Measurements from ENCODE around the gene CHST1. TPM values are rescaled to one million over a fixed set of nuclear protein-coding genes. Genes with fewer than 3 reads are reported as not detected.

Gene CHST1
- total and polyA plus RNA-seq, 10 of the 15 experiments (the other 5 are each of a cell fraction or from before 2014, with no cell fraction given): not detected

- ATAC-seq: peak; percentile 85
- Histone ChIP-seq H3K4me2 (ENCODE audit: control insufficient read depth, insufficient read depth) (no peak overlapping the region), H3K27ac (ENCODE audit: control insufficient read depth, insufficient read depth) (no peak overlapping the region), H3K79me2 (ENCODE audit: control insufficient read depth, insufficient read depth, low read length) (no peaks in the 10 kb centered on the region), H3K4me3 (no peak overlapping the region), H3K9ac (ENCODE audit: control insufficient read depth, insufficient read depth, low read length) (no peak overlapping the region), H3K36me3 (ENCODE audit: control insufficient read depth in 2 of 2, insufficient read depth in 2 of 2, low read length in 1 of 2) (no peaks in the 10 kb centered on the region), H4K20me1 (ENCODE audit: control insufficient read depth, insufficient read depth) (no peaks in the 10 kb centered on the region; the same call in 1 of the 2 replicates), H2AFZ (ENCODE audit: control insufficient read depth, low read depth, low read length) (no peak overlapping the region), H3K9me3 (replicated peaks; ENCODE audit: control insufficient read depth, insufficient read depth, low read length) (no peaks in the 10 kb centered on the region), H3K4me1 (ENCODE audit: control insufficient read depth, insufficient read depth, low read length) (no peaks in the 10 kb centered on the region; the same call in 1 of the 2 replicates), H3K27me3 (replicated peaks in 1 of 2; ENCODE audit: control insufficient read depth in 2 of 2, insufficient read depth in 2 of 2, low read length in 1 of 2) (peaks cover 3 to 10% of the 10 kb centered on the region in 2 experiments; a peak in 1 of 4 replicates)
- peak; percentile 66 for FAIRE-seq
- intact Hi-C loops (cut with micrococcal nuclease; ENCODE audit: unreplicated experiment) (loop anchor here (1.0 to 5.0 kb wide), 3 partner anchors 117 to 315 kb away; no protein-coding TSS in a partner anchor), in situ Hi-C loops (cut with MboI) (no loop called here)
- WGBS (ENCODE audit: insufficient coverage, insufficient replicate concordance, low lambda C conversion rate, missing lambda C conversion rate): 11% methylated on average over 16 of the region's 16 CpGs
- ChIA-PET RAD21 (ENCODE audit: unreplicated experiment) (interaction anchor here (0.7 to 2.4 kb wide), 4 partner anchors 117 to 284 kb away, joined by 3 to 15 read pairs (median 5); no protein-coding TSS in a partner anchor), SMC1A (ENCODE audit: uncharacterized antibody, unreplicated experiment) (interaction anchor here (1.3 to 2.0 kb wide), 3 partner anchors 117 to 311 kb away, joined by 5 to 7 read pairs (median 5); no protein-coding TSS in a partner anchor), CTCF (interaction anchor here (0.6 to 3.5 kb wide), 11 partner anchors 9 to 315 kb away, joined by 3 to 36 read pairs (median 5); no protein-coding TSS in a partner anchor), POLR2A (interaction anchor here (0.6 kb wide), 1 partner anchor 50 kb away, joined by 8 read pairs; no protein-coding TSS in a partner anchor)
- no TSS peak for BruUV-seq (replicated peaks)
- no peak for DNase-seq (ENCODE audit: low read depth, low spot score)
- TF ChIP-seq RAD21 (IDR thresholded peaks at IDR 0.05; ENCODE audit: insufficient read depth, low read depth, low read length): peak; percentile 65
- no peak for TF ChIP-seq CHD4 (IDR thresholded peaks at IDR 0.05)
- TF ChIP-seq, protein P1, sequence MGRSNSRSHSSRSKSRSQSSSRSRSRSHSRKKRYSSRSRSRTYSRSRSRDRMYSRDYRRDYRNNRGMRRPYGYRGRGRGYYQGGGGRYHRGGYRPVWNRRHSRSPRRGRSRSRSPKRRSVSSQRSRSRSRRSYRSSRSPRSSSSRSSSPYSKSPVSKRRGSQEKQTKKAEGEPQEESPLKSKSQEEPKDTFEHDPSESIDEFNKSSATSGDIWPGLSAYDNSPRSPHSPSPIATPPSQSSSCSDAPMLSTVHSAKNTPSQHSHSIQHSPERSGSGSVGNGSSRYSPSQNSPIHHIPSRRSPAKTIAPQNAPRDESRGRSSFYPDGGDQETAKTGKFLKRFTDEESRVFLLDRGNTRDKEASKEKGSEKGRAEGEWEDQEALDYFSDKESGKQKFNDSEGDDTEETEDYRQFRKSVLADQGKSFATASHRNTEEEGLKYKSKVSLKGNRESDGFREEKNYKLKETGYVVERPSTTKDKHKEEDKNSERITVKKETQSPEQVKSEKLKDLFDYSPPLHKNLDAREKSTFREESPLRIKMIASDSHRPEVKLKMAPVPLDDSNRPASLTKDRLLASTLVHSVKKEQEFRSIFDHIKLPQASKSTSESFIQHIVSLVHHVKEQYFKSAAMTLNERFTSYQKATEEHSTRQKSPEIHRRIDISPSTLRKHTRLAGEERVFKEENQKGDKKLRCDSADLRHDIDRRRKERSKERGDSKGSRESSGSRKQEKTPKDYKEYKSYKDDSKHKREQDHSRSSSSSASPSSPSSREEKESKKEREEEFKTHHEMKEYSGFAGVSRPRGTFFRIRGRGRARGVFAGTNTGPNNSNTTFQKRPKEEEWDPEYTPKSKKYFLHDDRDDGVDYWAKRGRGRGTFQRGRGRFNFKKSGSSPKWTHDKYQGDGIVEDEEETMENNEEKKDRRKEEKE (IDR thresholded peaks at IDR 0.05): no peak
- no peak for TF ChIP-seq ATF3 (IDR thresholded peaks at IDR 0.05; ENCODE audit: borderline replicate concordance, extremely low read depth, low read depth, low read length)
- TF ChIP-seq, protein P2, sequence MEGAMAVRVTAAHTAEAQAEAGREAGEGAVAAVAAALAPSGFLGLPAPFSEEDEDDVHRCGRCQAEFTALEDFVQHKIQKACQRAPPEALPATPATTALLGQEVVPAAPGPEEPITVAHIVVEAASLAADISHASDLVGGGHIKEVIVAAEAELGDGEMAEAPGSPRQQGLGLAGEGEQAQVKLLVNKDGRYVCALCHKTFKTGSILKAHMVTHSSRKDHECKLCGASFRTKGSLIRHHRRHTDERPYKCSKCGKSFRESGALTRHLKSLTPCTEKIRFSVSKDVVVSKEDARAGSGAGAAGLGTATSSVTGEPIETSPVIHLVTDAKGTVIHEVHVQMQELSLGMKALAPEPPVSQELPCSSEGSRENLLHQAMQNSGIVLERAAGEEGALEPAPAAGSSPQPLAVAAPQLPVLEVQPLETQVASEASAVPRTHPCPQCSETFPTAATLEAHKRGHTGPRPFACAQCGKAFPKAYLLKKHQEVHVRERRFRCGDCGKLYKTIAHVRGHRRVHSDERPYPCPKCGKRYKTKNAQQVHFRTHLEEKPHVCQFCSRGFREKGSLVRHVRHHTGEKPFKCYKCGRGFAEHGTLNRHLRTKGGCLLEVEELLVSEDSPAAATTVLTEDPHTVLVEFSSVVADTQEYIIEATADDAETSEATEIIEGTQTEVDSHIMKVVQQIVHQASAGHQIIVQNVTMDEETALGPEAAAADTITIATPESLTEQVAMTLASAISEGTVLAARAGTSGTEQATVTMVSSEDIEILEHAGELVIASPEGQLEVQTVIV (IDR thresholded peaks at IDR 0.05; ENCODE audit: borderline replicate concordance, partially characterized antibody): no peak
- TF ChIP-seq SMARCA5 (IDR thresholded peaks at IDR 0.05): no peak
- no peak for TF ChIP-seq ATF2 (IDR thresholded peaks at IDR 0.05; ENCODE audit: low read length)
- no peak for TF ChIP-seq SIX5 (IDR thresholded peaks at IDR 0.05; ENCODE audit: low read depth, low read length, severe bottlenecking)
- peak; percentile 73; the same call in 1 of the 2 replicates for TF ChIP-seq SMC3 (IDR thresholded peaks at IDR 0.05; ENCODE audit: borderline replicate concordance, low read length)
- TF ChIP-seq, protein P3, sequence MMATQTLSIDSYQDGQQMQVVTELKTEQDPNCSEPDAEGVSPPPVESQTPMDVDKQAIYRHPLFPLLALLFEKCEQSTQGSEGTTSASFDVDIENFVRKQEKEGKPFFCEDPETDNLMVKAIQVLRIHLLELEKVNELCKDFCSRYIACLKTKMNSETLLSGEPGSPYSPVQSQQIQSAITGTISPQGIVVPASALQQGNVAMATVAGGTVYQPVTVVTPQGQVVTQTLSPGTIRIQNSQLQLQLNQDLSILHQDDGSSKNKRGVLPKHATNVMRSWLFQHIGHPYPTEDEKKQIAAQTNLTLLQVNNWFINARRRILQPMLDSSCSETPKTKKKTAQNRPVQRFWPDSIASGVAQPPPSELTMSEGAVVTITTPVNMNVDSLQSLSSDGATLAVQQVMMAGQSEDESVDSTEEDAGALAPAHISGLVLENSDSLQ (IDR thresholded peaks at IDR 0.05): no peak
- no peak for TF ChIP-seq DPF2 (IDR thresholded peaks at IDR 0.05)
- no peak for TF ChIP-seq MTA3 (IDR thresholded peaks at IDR 0.05; ENCODE audit: borderline replicate concordance, low read length)
Observed at GRCh38 chr11:45655347-45655756, 10.1 kb downstream of the CHST1 start.
